GM19193 (cell line): ENCODE data around the gene ORC1.

ENCODE experiments used
- POLR2A ChIP-seq: IDR thresholded peaks from 4 replicates; pipeline ENCODE4 v1.6.1; 2011; ENCODE audit not compliant: insufficient read depth, insufficient read length; ENCODE audit errors: extremely low read depth

The ORC1 gene

GRCh38 chr1:52337439-52337838, 66.8 kb downstream of the ORC1 start:
- no peak for TF ChIP-seq POLR2A

- TF ChIP-seq POLR2A = no peak
These were observed 69.2 kb downstream of the ORC1 start for GRCh38 chr1:52334906-52335528.

- TF ChIP-seq POLR2A = no peak
These were observed 71.8 kb downstream of the ORC1 start for GRCh38 chr1:52332411-52332810.

GRCh38 chr1:52328615-52329014, 75.6 kb downstream of the ORC1 start:
- TF ChIP-seq POLR2A = no peak

- TF ChIP-seq POLR2A = no peak
These were observed 78.4 kb downstream of the ORC1 start for GRCh38 chr1:52325786-52326185.

- no peak for TF ChIP-seq POLR2A
These were observed 80.5 kb downstream of the ORC1 start for GRCh38 chr1:52323731-52324130.
